Hepatocyte (in vitro differentiated cells): ENCODE data around the gene BICD2.

Experiments used
- EZH2 ChIP-seq: fragments of 200-600 bp; sonication (generic); IDR thresholded peaks from 2 replicates; pipeline ENCODE4 v1.6.1; 2016; ENCODE audit warnings: antibody characterized with exemption, mild to moderate bottlenecking, borderline replicate concordance
- TF ChIP-seq, protein P1 (sequence below): fragments of 200-600 bp; sonication (generic); IDR thresholded peaks from 2 replicates; pipeline ENCODE4 v1.5.1; 2016; ENCODE audit warnings: antibody characterized with exemption, mild to moderate bottlenecking; ENCODE audit not compliant: poor library complexity

DNA sequence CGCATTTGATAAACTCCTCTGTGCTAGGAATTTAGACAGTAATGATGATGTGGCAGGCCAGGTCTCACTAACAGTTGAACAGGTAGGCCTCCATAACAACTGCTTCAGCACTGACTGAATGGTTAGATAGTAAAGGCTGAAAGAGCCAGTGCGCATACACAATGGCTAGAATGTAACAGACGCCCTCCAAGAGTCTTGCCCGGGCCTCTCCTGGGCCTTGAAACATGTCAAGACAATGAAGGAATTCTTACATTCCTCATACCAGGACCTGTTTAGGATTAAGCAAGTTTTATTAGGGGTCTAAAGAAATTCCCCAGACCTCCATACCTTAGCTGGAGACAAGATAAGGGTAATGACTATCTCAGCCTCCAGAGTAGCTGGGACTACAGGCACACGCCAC, 6.7 kb upstream of the BICD2 start:
- TF ChIP-seq, protein P1, sequence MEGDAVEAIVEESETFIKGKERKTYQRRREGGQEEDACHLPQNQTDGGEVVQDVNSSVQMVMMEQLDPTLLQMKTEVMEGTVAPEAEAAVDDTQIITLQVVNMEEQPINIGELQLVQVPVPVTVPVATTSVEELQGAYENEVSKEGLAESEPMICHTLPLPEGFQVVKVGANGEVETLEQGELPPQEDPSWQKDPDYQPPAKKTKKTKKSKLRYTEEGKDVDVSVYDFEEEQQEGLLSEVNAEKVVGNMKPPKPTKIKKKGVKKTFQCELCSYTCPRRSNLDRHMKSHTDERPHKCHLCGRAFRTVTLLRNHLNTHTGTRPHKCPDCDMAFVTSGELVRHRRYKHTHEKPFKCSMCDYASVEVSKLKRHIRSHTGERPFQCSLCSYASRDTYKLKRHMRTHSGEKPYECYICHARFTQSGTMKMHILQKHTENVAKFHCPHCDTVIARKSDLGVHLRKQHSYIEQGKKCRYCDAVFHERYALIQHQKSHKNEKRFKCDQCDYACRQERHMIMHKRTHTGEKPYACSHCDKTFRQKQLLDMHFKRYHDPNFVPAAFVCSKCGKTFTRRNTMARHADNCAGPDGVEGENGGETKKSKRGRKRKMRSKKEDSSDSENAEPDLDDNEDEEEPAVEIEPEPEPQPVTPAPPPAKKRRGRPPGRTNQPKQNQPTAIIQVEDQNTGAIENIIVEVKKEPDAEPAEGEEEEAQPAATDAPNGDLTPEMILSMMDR, result no peak
- no peak for TF ChIP-seq EZH2
